Stimulated activated CD4-positive, alpha-beta T cell treated with anti-CD3 and anti-CD28 coated beads, TNF-alpha, amount 100 ng/mL, for 1 hour (primary cell): Measurements from ENCODE around the gene TGM3.

Experiments
- DNase-seq, 3 donors: peaks; one replicate each; pipeline ENCODE4 v3.0.0-alpha.2; 2020; ENCODE audit warnings: low read depth in 3 of 3, low spot score in 1 of 3

The TGM3 gene

GRCh38 chr20:2283706-2284423 lies 11.9 kb upstream of the TGM3 start:
- DNase-seq = no peak

GRCh38 chr20:2285193-2285592 lies 10.6 kb upstream of the TGM3 start:
- no peak for DNase-seq

- no peak for DNase-seq
Observed at GRCh38 chr20:2285613-2286012, 10.2 kb upstream of the TGM3 start.

- DNase-seq = no peak
Observed at GRCh38 chr20:2287504-2287903, 8.3 kb upstream of the TGM3 start.

- DNase-seq = no peak
Observed at GRCh38 chr20:2289475-2289874, 6.3 kb upstream of the TGM3 start.

- DNase-seq = no peak
Observed at GRCh38 chr20:2290486-2290885, 5.3 kb upstream of the TGM3 start.

GRCh38 chr20:2292416-2293110 lies 3.2 kb upstream of the TGM3 start:
- no peak for DNase-seq

- no peak for DNase-seq
Observed at GRCh38 chr20:2293486-2293885, 2.3 kb upstream of the TGM3 start.

- no peak for DNase-seq
Observed at GRCh38 chr20:2293971-2294370, 1.8 kb upstream of the TGM3 start.

- no peak for DNase-seq
Observed at GRCh38 chr20:2295286-2295685, 515 bp upstream of the TGM3 start.

- DNase-seq = no peak
Observed at GRCh38 chr20:2296524-2297356, 939 bp downstream of the TGM3 start.

GRCh38 chr20:2297357-2297728 lies 1.5 kb downstream of the TGM3 start:
- no peak for DNase-seq

- no peak for DNase-seq
Observed at GRCh38 chr20:2298116-2298515, 2.3 kb downstream of the TGM3 start.

GRCh38 chr20:2298701-2299100 lies 2.9 kb downstream of the TGM3 start:
- no peak for DNase-seq

- no peak for DNase-seq
Observed at GRCh38 chr20:2299301-2299700, 3.5 kb downstream of the TGM3 start.

GRCh38 chr20:2300002-2300401 lies 4.2 kb downstream of the TGM3 start:
- no peak for DNase-seq

- no peak for DNase-seq
Observed at GRCh38 chr20:2300420-2300819, 4.6 kb downstream of the TGM3 start.

- no peak for DNase-seq
Observed at GRCh38 chr20:2301164-2301622, 5.4 kb downstream of the TGM3 start.

GRCh38 chr20:2302384-2303060 lies 6.7 kb downstream of the TGM3 start:
- no peak for DNase-seq

- DNase-seq = no peak
Observed at GRCh38 chr20:2303673-2304072, 7.9 kb downstream of the TGM3 start.

GRCh38 chr20:2304180-2304579 lies 8.4 kb downstream of the TGM3 start:
- no peak for DNase-seq
